GM21528 (cell line): ENCODE results near the gene SORBS2.

ENCODE experiments used
- ATAC-seq: cut with Tn5 transposase; IDR thresholded peaks from one replicate; pipeline ENCODE4 v1.9.1; 2021; ENCODE audit warnings: mild to moderate bottlenecking, moderate library complexity; ENCODE audit not compliant: unreplicated experiment, low FRiP score

The SORBS2 gene

DNA sequence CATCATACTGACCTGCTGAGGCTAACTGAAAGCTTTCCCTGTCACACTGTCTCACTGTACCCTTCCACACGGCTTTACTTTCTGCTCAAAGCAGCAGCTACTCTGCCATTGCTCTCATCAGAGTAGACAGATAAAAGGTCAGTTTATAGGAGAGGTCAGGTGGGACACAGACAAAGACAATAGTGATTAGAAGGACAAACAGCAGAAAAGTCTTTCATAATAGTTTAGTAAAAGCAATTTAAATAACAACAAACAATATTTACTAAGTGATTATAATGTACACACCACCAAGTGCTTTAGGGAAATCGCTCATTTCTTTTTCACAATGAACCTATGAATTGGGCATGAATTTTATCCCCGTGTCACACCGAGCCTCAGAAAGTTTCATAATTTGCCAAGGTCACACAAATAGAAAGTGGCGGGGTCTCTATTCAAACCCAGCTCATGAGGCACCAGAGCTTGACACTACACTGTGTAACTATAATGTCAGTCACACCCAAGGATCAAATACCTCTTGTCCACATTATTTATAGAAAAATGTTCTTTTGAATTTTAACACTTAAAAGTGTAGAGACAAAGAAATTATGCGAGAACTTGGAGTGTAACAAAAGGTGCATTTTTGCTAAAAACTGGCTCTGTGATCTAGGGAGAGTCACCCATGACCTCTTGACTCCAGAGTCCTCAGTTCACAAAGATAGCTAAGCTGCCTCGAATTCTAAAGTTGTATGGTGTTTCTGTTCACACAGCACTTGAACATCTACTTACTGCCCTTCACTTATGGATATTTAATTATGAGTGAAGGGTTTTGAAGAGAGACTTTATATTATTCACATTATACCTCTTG is 24.5 kb upstream of the SORBS2 start:
- no peak for ATAC-seq

DNA sequence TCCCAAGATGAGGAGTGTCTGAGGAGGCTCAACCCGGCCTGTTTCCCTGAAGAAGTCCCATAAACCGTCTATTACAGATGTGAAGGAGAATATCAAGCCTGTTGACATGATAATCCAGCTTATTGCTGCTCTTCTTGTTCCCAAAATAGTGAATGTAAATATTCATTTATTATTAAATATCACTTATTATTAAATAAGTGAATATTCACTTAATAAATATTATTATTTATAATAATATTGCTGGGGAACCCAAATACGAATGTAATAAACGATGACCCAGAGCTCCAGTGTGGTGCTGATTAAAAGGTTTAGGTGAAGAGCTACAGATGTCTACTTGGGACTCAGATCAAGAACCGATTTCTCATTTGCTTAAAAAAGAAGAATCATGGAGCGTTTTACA is 23.8 kb upstream of the SORBS2 start:
- ATAC-seq = no peak

- ATAC-seq = no peak
These were observed 23.3 kb upstream of the SORBS2 start for GRCh38 chr4:185835336-185835735.

DNA sequence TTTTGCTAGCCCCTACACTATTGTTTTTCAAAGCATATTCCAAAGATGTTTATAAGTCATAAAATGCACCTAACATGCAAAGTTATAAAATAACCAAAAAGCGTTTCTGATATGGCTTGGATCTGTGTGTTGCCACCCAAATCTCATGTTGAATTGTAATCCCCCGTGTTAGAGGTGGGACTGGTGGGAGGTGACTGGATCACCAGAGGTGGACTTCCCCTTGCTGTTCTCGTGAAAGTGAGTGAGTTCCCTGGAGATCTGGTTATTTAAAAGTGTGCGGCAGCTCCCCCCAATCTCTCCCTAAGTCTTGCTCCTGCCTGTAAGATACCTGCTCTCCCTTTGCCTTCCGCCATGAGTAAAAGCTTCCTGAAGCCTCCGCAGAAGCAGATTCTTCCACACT is 22.8 kb upstream of the SORBS2 start:
- ATAC-seq = no peak

- no peak for ATAC-seq
These were observed 22.1 kb upstream of the SORBS2 start for GRCh38 chr4:185834088-185834487.

DNA sequence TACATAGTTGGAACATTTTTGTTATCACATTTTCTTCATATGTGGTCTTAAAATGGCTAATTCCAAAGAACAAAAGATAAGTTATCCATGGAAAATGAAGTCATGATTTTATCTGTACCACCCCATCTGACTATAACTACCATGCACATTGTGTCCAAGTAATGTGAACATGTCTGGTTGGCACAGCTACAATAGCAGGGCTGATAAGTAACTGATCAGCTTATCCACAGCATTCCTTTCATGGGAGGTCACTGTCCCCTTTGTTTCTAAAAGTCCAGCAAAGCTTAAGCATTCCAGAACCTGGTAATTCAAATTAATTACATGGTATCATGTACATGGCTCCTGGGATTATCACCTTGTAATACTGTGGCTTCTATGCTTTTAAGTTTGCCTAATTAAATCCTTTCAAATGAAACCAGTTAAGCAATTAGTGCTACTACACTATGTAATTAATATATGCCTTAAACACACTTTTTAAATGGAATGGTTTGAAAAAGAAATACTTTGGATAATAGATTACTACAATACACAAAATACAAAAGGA is 21.1 kb upstream of the SORBS2 start:
- no peak for ATAC-seq

DNA sequence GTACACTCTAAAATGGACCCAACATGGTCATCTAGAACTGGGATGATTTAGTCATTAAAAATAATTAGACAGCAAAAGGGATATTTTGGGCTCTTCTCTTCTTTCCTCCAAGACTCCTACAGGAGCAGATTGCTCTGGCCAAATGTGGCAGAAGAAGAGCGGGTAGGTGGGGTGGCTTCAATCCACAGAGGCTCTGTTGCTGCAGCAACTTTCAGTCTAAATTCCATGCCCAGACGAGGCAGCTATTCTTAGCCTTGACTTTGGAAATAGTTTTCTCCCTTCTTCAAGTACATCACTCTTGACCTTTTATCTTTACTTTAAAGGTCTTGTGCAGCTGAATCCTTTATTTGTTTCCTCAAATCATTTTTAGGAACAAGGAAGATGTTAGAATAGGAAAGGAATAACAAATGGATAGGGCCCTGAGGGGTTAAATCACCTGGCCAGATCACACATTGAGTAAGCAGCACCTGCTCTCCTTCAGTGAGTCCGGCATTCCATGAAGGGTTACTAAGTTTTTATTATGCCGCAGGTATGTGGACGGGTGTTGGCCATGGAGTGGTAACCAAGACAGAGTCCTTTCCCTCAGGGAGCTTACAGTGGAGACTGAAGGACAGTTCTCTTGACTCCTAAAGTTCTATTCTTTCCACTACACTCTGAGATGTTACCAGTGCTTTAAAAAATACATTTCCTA is 19.3 kb upstream of the SORBS2 start:
- ATAC-seq = no peak

GRCh38 chr4:185830263-185830994 is 18.4 kb upstream of the SORBS2 start:
- ATAC-seq = no peak

GRCh38 chr4:185826381-185826780 is 14.4 kb upstream of the SORBS2 start:
- no peak for ATAC-seq

DNA sequence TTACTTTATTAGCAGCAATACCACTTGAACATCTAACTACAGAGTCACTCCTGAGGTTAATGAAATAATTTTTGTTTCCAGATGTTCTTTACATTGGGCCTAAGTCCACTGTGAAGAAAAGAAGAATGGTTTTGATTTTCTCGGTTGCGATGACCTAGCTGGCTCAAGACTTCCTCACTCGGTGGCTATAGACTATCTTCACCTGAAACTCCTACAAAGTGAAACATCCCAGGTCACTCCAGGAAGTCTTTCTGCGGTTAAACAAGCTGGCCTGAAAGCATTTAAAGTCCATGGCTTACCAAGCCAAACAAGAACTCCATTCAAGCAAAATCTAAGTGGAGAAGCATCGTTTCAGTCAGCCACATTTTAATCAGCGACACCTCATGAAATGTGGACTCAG is 13.7 kb upstream of the SORBS2 start:
- ATAC-seq = no peak

DNA sequence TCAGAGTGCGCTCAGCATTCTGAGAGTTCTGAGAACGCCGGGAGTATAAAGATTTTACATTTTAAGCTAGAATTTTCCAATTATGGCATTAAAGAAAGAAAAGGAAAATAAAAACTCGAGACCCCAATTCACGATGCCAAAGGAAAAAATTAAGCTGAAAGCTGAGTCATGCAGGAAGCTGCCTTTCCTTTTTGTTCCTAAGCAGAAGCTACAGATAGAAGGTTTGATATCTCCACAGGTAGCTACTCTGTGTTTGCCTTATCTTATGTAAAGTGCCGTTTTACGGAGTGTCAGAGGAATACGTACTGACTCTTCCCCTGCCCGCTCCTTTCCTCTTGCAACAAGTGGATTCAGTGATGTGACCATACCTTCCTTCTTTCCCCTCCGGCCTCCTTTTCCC is 10.8 kb upstream of the SORBS2 start:
- ATAC-seq = no peak

DNA sequence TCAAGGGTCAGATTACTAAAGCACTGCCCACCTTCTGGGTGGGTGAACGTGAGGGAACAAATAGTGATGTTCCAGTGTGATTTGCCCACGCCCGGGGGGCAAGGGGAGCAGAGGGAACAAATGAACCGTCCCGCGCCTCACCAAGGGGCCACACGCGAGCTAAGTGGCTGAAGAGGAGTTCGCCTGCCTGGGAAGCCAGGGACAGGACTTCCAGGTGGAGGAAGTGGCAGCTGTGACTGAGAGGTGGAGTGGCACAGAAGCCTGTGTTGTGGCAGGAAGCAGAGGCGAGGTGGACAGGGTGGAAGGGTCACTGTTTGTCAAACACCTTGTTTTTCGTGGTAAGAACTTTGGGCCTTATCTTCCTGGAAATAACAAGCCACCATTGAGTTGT is 9.0 kb upstream of the SORBS2 start:
- no peak for ATAC-seq

DNA sequence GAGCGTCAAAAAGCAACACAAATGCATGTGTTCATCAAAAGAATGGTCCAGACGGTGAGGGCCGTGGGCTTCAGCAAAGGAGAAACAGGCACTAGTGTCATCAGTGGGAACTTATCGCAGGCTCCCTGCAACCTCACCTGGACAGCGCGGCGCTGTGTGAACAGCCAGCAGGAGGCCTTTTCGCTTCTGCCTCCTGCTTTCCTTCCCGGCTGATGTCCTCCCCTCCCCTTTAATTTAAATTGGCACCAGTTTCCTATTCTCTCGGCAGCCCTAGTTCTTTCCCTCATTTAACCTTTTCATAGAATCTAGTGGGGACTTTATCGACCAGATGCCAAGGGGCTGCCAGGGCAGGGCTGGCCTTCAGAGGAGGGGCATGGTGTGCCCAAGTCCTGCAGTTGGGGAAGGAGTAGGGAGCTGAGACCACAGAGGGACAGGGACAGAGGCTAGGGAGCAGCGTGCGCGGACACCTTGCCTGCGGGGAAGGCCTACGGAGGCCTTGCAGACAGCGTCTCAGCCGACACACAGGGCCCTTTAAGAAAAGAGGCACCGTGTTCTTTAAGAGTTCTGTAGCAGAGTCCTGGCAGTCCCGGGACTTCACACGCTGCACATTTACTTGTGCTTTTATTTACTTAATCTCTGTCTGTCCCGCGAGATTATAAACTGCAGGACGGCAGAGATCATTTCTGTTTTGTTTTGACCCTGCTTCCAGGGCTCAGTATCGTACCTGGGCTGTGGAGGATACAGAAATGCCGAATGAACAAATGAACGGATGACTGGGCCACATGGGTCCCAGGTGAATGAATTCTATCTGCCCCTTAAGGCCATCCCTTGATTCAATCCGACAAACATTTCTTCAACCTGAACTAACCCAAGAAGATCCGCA is 8.4 kb upstream of the SORBS2 start:
- ATAC-seq = no peak

- ATAC-seq = no peak
These were observed 7.2 kb upstream of the SORBS2 start for GRCh38 chr4:185819144-185819543.

DNA sequence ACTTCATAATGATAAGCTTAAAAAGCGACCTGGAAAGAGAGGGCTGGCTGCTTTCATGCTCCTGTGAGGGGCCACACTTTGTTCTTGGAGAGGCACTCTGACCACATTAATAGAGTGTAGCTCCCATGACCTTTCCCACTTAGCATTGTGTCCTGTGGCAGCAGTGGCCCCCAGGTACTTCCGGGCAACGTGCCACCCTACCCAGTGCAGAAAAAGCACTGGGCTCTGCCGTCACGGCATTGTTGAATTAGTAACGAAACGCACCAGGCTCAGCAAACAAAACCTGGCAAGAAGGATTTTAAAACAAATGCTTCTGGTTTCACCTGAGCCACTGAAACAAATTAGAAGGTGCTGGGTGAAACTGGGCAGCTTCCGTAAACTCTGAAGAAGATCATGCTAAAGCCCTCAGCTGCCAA is 5.4 kb upstream of the SORBS2 start:
- ATAC-seq = no peak

- no peak for ATAC-seq
These were observed 1.1 kb upstream of the SORBS2 start for GRCh38 chr4:185813133-185813532.

DNA sequence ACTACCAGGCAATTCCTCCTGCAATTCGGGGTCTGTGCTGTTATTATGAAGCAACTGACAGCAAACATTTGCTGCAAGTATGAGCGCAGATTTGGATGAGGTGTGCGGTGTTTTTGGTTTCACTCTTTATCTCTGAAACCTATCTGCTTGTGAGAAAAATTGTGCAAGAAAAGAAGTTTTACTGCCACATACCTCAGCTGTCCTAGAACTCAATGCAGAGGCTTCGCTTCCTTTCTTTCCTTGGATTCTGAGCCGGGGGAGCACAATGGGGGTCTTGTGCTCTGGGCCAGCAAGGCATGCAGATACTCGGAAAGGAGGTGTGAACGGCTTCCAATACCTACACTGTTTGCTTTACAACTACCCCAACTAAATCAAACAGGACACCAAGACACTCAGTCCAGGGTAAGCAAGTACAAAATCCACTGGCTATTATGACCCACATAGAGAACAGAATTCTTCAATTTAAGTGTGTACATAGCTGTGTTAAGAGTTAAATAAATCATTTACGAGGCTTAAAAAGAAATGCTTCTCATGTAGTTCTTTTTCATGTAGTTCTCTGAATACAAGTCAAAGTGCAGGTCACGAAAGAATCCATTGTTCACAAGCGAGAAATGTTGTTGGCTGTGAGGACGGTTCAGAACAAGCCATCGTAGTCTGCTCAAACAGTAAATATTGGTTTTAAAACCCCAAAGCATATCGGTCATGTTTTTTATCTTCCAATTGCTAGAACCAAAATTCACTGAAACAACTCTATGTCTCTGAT is 1.1 kb downstream of the SORBS2 start:
- no peak for ATAC-seq

DNA sequence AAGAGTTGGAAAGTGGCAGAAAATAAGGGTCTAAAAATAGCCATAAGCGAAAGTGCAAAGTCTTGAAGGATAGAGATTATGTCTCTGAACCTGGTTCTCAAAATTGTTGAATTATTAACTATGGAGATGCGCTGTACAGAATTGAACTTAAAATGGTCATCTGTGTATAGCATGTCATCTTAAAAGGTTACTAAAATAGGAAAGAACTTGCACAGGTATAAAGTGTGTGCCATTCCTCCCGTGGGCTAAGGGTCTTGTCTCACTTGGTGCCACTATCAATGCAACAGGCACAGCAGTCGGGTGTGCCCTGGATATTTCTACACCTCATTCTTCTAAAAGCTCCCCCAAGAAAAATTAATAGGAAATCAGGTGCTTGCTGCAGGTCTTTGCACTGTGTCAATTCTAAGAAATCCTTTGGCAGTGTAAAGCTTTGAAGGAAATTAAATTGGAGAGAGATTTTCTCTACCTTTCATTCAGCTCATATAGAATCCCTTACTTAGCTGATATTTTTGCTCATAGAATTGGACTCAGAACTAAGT is 2.4 kb downstream of the SORBS2 start:
- no peak for ATAC-seq

GRCh38 chr4:185809121-185809520 is 2.9 kb downstream of the SORBS2 start:
- ATAC-seq = no peak
